Neural cell (in vitro differentiated cells): ENCODE measurements around the gene SMIM35. TPM values are rescaled to one million over a fixed set of nuclear protein-coding genes. Genes with fewer than 3 reads are reported as not detected.

Experiments used
- H2AFZ ChIP-seq: fragments of 200-600, 300-800 bp; sonication (generic), shearing (Covaris generic); 2 replicates; pipeline ENCODE4 v1.6.0; 2014; ENCODE audit warnings: low read depth, mild to moderate bottlenecking, antibody characterized with exemption, low read length, moderate library complexity
- H3F3A ChIP-seq: fragments of 200-600 bp; shearing (Covaris generic); 2 replicates; pipeline ENCODE4 v1.6.1; 2016; ENCODE audit warnings: mild to moderate bottlenecking, moderate library complexity, mixed read lengths, antibody characterized with exemption, low read length; ENCODE audit not compliant: insufficient read depth, poor library complexity, severe bottlenecking
- H3K27ac ChIP-seq: fragments of 200-600, 300-800 bp; sonication (generic), shearing (Covaris generic); 2 replicates; pipeline ENCODE4 v1.5.1; 2014; ENCODE audit warnings: mild to moderate bottlenecking, low read length, moderate library complexity
- H3K27me3 ChIP-seq: fragments of 300-800, 200-600 bp; sonication (generic), shearing (Covaris generic); 2 replicates; pipeline ENCODE4 v1.6.0; 2014; ENCODE audit warnings: mild to moderate bottlenecking, low read depth, low read length, moderate library complexity; ENCODE audit not compliant: insufficient read depth
- H3K36me3 ChIP-seq: fragments of 300-800, 200-600 bp; sonication (generic), shearing (Covaris generic); 2 replicates; pipeline ENCODE4 v1.5.1; 2014; ENCODE audit warnings: mild to moderate bottlenecking, antibody characterized with exemption, low read length, moderate library complexity; ENCODE audit not compliant: insufficient read depth
- H3K4me2 ChIP-seq: fragments of 300-800, 200-600 bp; sonication (generic), shearing (Covaris generic); 2 replicates; pipeline ENCODE4 v1.6.0; 2014; ENCODE audit warnings: mild to moderate bottlenecking, low read length
- H3K4me3 ChIP-seq: fragments of 300-800, 200-600 bp; sonication (generic), shearing (Covaris generic); 2 replicates; pipeline ENCODE4 v1.5.1; 2014; ENCODE audit warnings: mild to moderate bottlenecking, low read length, moderate library complexity
- H3K79me2 ChIP-seq: fragments of 200-600 bp; shearing (Covaris generic); replicated peaks from 2 replicates; pipeline ENCODE4 v1.6.0; 2014; ENCODE audit warnings: mild to moderate bottlenecking, low read length, moderate library complexity; ENCODE audit not compliant: insufficient read depth
- H3K9ac ChIP-seq: fragments of 300-800, 200-600 bp; sonication (generic), shearing (Covaris generic); 2 replicates; pipeline ENCODE4 v1.6.1; 2016; ENCODE audit warnings: mild to moderate bottlenecking, low read length, mixed read lengths
- H3K9me2 ChIP-seq: fragments of 200-600 bp; shearing (Covaris generic); 2 replicates; pipeline ENCODE4 v1.6.1; 2016; ENCODE audit warnings: mild to moderate bottlenecking, low read length, mixed read lengths; ENCODE audit not compliant: insufficient read depth
- H3K9me3 ChIP-seq: fragments of 200-600, 300-800 bp; sonication (generic), shearing (Covaris generic); 2 replicates; pipeline ENCODE4 v1.6.1; 2016; ENCODE audit warnings: mild to moderate bottlenecking, mixed run types, low read length, moderate library complexity, mixed read lengths
- H4K20me1 ChIP-seq: fragments of 200-600 bp; shearing (Covaris generic); 2 replicates; pipeline ENCODE4 v1.6.1; 2016; ENCODE audit warnings: mild to moderate bottlenecking, mixed run types; ENCODE audit not compliant: insufficient read depth
- CTCF ChIP-seq: fragments of 450-650 bp; IDR thresholded peaks from 2 replicates; pipeline ENCODE4 v1.5.1; 2014; ENCODE audit warnings: antibody characterized with exemption, mild to moderate bottlenecking, moderate library complexity; ENCODE audit not compliant: poor library complexity, severe bottlenecking
- EP300 ChIP-seq: fragments of 450-650 bp; conservative IDR thresholded peaks from 2 replicates; pipeline ENCODE4 v1.6.1; 2014; ENCODE audit warnings: antibody characterized with exemption, mild to moderate bottlenecking, moderate library complexity; ENCODE audit not compliant: poor library complexity, severe bottlenecking
- EZH2 ChIP-seq: fragments of 200-600, 300-800 bp; shearing (Covaris generic), sonication (generic); IDR thresholded peaks from 2 replicates; pipeline ENCODE4 v1.6.1; 2014; ENCODE audit warnings: antibody characterized with exemption, low read length, borderline replicate concordance, mild to moderate bottlenecking; ENCODE audit not compliant: insufficient read depth, poor library complexity, severe bottlenecking
- MXI1 ChIP-seq: fragments of 450-650 bp; conservative IDR thresholded peaks from 2 replicates; pipeline ENCODE4 v1.6.1; 2014; ENCODE audit warnings: antibody characterized with exemption, mild to moderate bottlenecking; ENCODE audit not compliant: poor library complexity, severe bottlenecking
- POLR2AphosphoS5 ChIP-seq: IDR thresholded peaks from 2 replicates; pipeline ENCODE4 v1.6.1; 2012
- RAD21 ChIP-seq: fragments of 450-650 bp; conservative IDR thresholded peaks from 2 replicates; pipeline ENCODE4 v1.6.1; 2014; ENCODE audit warnings: antibody characterized with exemption, mild to moderate bottlenecking, moderate library complexity
- SMC3 ChIP-seq: fragments of 450-650 bp; conservative IDR thresholded peaks from 2 replicates; pipeline ENCODE4 v1.6.1; 2014; ENCODE audit warnings: antibody characterized with exemption, mild to moderate bottlenecking, moderate library complexity; ENCODE audit not compliant: poor library complexity
- TAF1 ChIP-seq: IDR thresholded peaks from 2 replicates; pipeline ENCODE4 v1.6.1; 2012; ENCODE audit warnings: low read depth
- polyA plus RNA-seq: library from polyadenylated mRNA; depleted of rRNA; stranded (reverse); fragments of >200 nt; gene quantifications from 2 replicates; pipeline ENCODE4 v1.2.3, GENCODE V29; 2014
- TF ChIP-seq, protein P1 (sequence below): IDR thresholded peaks from 2 replicates; pipeline ENCODE4 v1.6.1; 2012; ENCODE audit warnings: borderline replicate concordance

SMIM35 gene
- polyA plus RNA-seq, 1 donor from 2014 or later, result not detected

- H4K20me1 ChIP-seq, result no peaks in the 10 kb centered on the region
Observed at GRCh38 chr11:117980280-117980679, 106.5 kb downstream of the SMIM35 start.

GRCh38 chr11:117979481-117980211, 107.1 kb downstream of the SMIM35 start:
- no peaks in the 10 kb centered on the region for H3K27me3 ChIP-seq
- no peak overlapping the region for H3K4me2 ChIP-seq
- H3F3A ChIP-seq, result no peaks in the 10 kb centered on the region
- no peak overlapping the region for H3K27ac ChIP-seq
- H3K9me3 ChIP-seq, result no peaks in the 10 kb centered on the region
- no peaks in the 10 kb centered on the region for H4K20me1 ChIP-seq
- no peak overlapping the region for H2AFZ ChIP-seq
- no peaks in the 10 kb centered on the region for H3K36me3 ChIP-seq
- H3K9ac ChIP-seq, result no peak overlapping the region
- H3K79me2 ChIP-seq, result no peaks in the 10 kb centered on the region
- no peaks in the 10 kb centered on the region for H3K9me2 ChIP-seq
- no peak overlapping the region for H3K4me3 ChIP-seq
- no peak for TF ChIP-seq CTCF
- no peak for TF ChIP-seq SMC3
- no peak for TF ChIP-seq MXI1
- no peak for TF ChIP-seq POLR2AphosphoS5
- TF ChIP-seq EP300, result no peak
- TF ChIP-seq, protein P1, sequence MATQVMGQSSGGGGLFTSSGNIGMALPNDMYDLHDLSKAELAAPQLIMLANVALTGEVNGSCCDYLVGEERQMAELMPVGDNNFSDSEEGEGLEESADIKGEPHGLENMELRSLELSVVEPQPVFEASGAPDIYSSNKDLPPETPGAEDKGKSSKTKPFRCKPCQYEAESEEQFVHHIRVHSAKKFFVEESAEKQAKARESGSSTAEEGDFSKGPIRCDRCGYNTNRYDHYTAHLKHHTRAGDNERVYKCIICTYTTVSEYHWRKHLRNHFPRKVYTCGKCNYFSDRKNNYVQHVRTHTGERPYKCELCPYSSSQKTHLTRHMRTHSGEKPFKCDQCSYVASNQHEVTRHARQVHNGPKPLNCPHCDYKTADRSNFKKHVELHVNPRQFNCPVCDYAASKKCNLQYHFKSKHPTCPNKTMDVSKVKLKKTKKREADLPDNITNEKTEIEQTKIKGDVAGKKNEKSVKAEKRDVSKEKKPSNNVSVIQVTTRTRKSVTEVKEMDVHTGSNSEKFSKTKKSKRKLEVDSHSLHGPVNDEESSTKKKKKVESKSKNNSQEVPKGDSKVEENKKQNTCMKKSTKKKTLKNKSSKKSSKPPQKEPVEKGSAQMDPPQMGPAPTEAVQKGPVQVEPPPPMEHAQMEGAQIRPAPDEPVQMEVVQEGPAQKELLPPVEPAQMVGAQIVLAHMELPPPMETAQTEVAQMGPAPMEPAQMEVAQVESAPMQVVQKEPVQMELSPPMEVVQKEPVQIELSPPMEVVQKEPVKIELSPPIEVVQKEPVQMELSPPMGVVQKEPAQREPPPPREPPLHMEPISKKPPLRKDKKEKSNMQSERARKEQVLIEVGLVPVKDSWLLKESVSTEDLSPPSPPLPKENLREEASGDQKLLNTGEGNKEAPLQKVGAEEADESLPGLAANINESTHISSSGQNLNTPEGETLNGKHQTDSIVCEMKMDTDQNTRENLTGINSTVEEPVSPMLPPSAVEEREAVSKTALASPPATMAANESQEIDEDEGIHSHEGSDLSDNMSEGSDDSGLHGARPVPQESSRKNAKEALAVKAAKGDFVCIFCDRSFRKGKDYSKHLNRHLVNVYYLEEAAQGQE, result no peak
- TF ChIP-seq EZH2, result no peak
- TF ChIP-seq TAF1, result no peak

More at GRCh38 chr11:117980280-117980679, 106.5 kb downstream of the SMIM35 start:
- no peaks in the 10 kb centered on the region for H3K9me2 ChIP-seq
- H3K36me3 ChIP-seq, result no peaks in the 10 kb centered on the region
- no peaks in the 10 kb centered on the region for H3F3A ChIP-seq
- no peak overlapping the region for H3K4me3 ChIP-seq
- H2AFZ ChIP-seq, result no peak overlapping the region
- H3K27me3 ChIP-seq, result peaks cover 6% of the 10 kb centered on the region
- H3K9me3 ChIP-seq, result no peaks in the 10 kb centered on the region
- no peak overlapping the region for H3K4me2 ChIP-seq
- TF ChIP-seq TAF1 (no peak), MXI1 (no peak), RAD21 (no peak), EP300 (no peak), CTCF (no peak), POLR2AphosphoS5 (no peak), SMC3 (no peak)
- TF ChIP-seq, protein P1, result no peak
- H3K9ac ChIP-seq, result no peak overlapping the region
- H3K79me2 ChIP-seq, result no peaks in the 10 kb centered on the region
- no peak overlapping the region for H3K27ac ChIP-seq
